ENCODE results near the gene PKIG.

Gene PKIG

GRCh38 chr20:44620030-44620429 is 37.7 kb downstream of the PKIG start:
- DNase-seq (ENCODE audit: low spot score) = no peak

DNA sequence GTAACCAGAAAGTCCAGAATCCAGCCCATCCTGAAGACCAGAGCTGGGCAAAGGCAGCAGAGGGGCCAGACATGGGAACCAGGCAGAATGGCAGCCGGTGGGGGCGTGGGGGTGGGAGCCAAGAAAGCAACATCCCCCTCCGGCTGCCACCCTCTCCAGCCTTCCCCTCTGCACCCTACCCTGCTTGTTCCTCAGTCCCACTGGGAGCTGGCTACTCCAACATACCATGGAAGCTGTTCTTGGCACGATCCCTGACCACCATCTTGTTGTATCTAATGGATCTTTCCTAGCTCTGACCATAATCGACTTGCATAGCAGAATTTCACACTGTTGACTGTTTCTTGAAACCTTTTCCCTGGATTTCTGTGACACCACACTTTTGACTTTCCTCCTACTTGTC is 38.9 kb downstream of the PKIG start:
- no peak for DNase-seq (ENCODE audit: low spot score)

DNA sequence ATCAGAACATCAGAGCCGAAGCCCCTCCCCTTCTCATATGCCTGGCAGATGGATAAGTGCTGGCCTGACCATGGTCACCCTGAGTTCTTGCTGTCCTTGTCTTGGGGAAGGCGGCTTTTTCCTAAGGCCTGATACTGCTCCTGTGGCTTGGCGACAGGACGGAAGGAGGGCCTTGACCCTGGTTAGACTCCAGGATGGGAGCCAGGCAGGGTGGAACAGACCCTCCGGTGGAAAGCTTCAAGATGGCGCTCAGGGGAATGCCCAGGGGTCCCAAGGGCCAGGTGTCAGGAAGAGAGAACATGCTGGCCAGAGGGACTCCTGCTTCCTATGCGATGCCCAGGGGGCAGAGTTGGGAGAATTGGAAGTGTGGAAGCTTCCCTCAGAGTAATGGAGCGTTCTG is 39.6 kb downstream of the PKIG start:
- DNase-seq (ENCODE audit: low spot score) = no peak

GRCh38 chr20:44622501-44623270 is 40.3 kb downstream of the PKIG start:
- no peak for DNase-seq (ENCODE audit: low spot score)

DNA sequence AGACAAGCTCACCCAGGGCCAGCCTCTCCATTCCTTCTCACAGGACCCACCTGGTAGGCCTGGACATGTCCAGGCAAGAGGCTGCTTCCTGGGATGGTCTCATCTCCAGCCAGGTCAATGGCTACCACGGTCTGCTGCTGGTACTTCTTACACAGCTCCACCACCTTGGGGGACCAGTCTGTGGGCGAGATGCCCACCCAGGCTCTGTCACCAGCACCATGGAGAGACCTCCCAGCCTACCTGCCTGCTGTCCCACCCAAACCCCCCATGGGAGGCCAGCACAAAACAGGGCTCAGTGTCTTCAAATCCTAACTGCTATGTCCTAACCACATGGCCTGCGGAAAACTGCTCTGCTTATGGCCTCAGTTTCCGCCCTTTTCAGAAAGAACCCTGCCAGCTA is 41.8 kb downstream of the PKIG start:
- DNase-seq (ENCODE audit: low spot score) = no peak

GRCh38 chr20:44624743-44625271 is 42.4 kb downstream of the PKIG start:
- no peak for DNase-seq (ENCODE audit: low spot score)

DNA sequence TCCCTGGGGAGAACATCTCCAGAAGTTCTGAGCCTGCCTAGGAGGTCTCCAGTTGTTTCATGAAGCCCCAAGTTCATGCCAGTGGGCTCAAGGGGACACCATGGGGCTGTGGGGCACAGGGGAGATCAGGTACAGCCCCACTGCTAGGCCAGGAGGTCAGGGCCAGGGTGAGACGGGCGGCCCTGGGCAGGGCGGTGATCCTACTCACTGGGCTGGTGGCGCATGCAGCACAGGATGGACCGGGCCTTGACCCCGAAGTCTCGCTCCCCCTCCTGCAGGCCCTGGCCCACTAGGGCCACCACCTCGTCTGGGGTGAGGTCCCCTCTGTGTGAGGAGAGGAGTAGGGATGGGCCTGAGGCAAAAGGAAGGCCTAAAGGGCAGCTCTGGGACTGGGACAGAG is 43.0 kb downstream of the PKIG start:
- DNase-seq (ENCODE audit: low spot score) = no peak

GRCh38 chr20:44626278-44626677 is 43.9 kb downstream of the PKIG start:
- DNase-seq (ENCODE audit: low spot score) = no peak

DNA sequence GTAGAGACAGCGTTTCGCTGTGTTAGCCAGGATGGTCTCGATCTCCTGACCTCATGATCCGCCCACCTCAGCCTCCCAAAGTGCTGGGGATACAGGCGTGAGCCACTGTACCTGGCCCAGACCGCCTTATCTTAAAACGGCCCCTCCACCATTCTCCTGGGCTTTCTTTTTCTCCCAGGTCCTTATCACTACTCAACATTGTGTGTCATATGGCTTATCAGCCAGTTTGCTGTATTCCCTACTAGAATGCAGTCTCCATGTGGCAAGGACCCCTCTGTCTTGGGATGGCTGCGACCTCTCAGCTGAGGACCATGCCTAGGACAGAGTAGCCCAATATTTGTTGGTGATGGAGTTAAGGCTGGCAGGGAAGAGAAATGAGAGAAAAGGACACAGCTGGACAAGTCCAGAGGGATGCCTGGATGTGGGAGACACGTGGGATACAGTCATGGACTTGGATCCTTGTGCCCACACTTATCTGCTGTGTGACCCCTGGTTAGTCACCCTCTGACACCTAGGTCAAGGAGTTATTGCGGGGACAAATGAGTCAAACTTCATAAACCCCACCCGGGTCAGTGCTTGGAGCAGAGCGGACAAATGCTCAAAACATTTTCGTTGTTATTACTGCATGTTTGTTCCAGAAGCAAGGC is 45.1 kb downstream of the PKIG start:
- DNase-seq (ENCODE audit: low spot score) = no peak

- DNase-seq (ENCODE audit: low spot score) = no peak
Observed at GRCh38 chr20:44629017-44629385, 46.6 kb downstream of the PKIG start.

DNA sequence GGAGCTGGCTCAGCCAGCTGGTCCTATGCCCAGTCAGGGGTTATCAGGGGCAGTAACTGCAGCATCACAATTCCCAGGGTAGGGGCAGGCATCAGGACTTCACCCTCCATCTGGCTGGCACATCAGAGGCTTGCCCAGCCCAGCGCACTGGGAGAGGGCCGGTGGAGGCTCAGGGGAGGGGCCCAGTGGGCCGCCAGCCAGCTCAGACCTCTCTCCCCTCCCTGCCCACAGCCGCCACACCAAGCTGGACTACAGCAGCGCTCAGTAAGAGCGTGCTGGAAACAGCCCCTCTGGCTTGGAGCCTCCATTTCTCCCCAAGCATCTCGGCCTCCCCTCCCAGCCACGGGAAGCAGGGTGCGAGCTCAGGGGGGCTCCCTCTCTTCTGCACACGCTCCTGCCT is 47.2 kb downstream of the PKIG start:
- no peak for DNase-seq (ENCODE audit: low spot score)

- DNase-seq (ENCODE audit: low spot score) = no peak
Observed at GRCh38 chr20:44630297-44630696, 47.9 kb downstream of the PKIG start.

- no peak for DNase-seq (ENCODE audit: low spot score)
Observed at GRCh38 chr20:44632103-44632752, 49.8 kb downstream of the PKIG start.

DNA sequence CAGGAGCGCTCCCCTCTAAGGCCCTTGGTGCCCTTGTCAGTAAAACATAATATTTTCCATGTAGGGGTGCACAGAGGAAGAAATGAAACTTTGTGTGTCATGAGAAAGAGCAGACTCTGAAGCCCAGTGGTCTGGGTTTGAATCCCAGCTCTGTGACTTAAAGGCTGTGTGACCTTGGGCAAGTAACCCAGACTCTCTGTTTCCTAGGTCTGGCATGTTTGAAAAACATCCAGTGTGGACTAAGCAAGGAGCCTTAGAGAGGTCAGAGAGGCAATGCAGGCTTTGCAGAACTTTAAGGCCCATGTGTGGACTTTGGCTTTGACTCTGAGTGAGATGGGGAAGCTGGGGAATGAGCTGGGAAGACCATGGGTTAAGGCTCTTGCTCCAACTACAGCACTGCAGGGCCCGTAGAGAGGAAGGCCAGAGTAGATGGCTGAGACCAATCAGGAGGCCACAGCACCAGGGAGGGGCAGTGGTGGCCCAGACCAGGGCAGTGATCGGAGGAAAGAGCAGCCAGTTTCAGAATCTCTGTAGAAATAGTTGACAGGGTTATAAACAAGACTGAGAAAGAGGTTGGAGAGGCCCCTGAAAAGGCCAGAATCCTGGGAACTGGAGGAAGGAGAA is 50.9 kb downstream of the PKIG start:
- no peak for DNase-seq (ENCODE audit: low spot score)

DNA sequence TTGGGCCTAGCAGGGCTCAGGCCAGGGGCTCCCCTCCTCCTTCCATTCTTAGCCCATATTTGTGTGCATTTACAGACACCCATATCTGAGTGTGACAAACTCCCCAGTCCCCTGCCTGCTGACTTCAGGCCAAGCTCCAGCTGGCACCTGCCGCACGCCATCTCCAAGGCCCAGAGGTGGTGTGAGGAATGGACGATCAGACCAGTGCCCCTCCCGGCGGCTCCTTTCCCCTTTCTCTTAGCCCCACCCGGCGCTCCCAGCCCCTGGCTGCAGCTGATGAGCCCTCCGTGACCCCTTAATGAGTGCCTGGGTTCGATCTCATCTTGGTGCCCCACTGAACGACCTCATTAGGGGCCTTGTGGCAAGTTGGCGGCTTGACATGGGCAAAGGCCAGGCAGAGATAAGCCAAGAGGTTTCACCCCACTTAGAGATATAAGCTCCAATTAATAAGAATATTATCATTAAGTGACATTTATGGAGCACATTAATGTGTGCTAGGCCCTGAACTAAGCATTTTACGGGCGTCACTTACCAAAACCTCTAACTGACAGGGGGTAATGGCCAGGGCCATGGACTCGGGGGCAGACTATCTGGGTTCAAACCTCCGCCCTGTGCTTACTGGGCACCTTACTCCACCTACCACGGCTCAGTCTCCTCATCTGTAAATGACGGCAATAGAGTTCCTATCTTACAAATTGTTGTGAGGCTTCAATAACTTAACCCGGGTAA is 51.7 kb downstream of the PKIG start:
- DNase-seq (ENCODE audit: low spot score) = no peak

- DNase-seq (ENCODE audit: low spot score) = no peak
Observed at GRCh38 chr20:44635877-44636276, 53.5 kb downstream of the PKIG start.

DNA sequence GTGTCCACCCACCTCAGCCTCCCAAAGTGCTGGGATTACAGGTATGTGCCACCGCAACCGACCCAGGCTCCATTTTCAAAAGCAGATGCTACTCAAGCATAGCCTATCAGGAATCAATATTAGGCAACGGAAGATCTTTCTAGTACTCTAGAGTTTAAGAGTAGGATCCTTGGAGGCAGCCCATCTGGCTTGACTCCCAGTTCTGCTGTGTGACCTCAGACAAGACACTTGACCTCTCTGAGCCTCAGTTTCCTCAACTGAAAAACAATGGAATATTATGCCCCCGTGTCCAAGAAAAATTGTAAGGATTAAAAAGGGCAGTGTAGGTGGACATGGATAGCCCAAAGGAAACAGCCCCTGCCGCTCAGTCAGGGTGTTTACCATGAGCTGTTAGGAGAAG is 54.7 kb downstream of the PKIG start:
- no peak for DNase-seq (ENCODE audit: low spot score)

GRCh38 chr20:44637522-44638372 is 55.4 kb downstream of the PKIG start:
- DNase-seq (ENCODE audit: low spot score) = no peak

- DNase-seq (ENCODE audit: low spot score) = no peak
Observed at GRCh38 chr20:44640522-44640921, 58.1 kb downstream of the PKIG start.

GRCh38 chr20:44641325-44641724 is 58.9 kb downstream of the PKIG start:
- no peak for DNase-seq (ENCODE audit: low spot score)
